Subcutaneous adipose tissue (tissue), 4 donors: ENCODE data around the gene FOXN4. TPM values are rescaled to one million over a fixed set of nuclear protein-coding genes. Genes with fewer than 3 reads are reported as not detected.

Experiments used
- CTCF ChIP-seq: fragments of 450-650 bp; IDR thresholded peaks from one replicate; pipeline ENCODE4 v1.5.1; 2016; ENCODE audit warnings: low read depth, mild to moderate bottlenecking, control low read depth, antibody characterized with exemption, moderate library complexity
- total RNA-seq, 4 donors: library from RNA; depleted of rRNA; stranded (reverse); fragments of >200 nt; gene quantifications; one replicate each; pipeline ENCODE4 v1.1.0, GENCODE V29; 2016

The FOXN4 gene
- total RNA-seq, 4 donors from 2014 or later: not detected

GRCh38 chr12:109258201-109258600 lies 50.9 kb downstream of the FOXN4 start:
- no peak for TF ChIP-seq CTCF

- TF ChIP-seq CTCF: no peak
These were observed 53.1 kb downstream of the FOXN4 start for GRCh38 chr12:109256011-109256410.

GRCh38 chr12:109255377-109255776 lies 53.7 kb downstream of the FOXN4 start:
- no peak for TF ChIP-seq CTCF

- no peak for TF ChIP-seq CTCF
These were observed 55.1 kb downstream of the FOXN4 start for GRCh38 chr12:109253913-109254544.

- TF ChIP-seq CTCF: no peak
These were observed 56.3 kb downstream of the FOXN4 start for GRCh38 chr12:109252799-109253198.

GRCh38 chr12:109250523-109250922 lies 58.6 kb downstream of the FOXN4 start:
- no peak for TF ChIP-seq CTCF

- no peak for TF ChIP-seq CTCF
These were observed 61.0 kb downstream of the FOXN4 start for GRCh38 chr12:109247831-109248654.
